Ramos (cell line): Measurements from ENCODE around the gene METTL8.

Experiments
- in situ Hi-C: fragments of 300-500 bp; cut with MboI; formaldehyde crosslinking; loops from one replicate; pipeline ENCODE4 v1.14.3; 2022; ENCODE audit warnings: low sequenced_read_pairs; ENCODE audit not compliant: unreplicated experiment

The METTL8 gene, protein sequence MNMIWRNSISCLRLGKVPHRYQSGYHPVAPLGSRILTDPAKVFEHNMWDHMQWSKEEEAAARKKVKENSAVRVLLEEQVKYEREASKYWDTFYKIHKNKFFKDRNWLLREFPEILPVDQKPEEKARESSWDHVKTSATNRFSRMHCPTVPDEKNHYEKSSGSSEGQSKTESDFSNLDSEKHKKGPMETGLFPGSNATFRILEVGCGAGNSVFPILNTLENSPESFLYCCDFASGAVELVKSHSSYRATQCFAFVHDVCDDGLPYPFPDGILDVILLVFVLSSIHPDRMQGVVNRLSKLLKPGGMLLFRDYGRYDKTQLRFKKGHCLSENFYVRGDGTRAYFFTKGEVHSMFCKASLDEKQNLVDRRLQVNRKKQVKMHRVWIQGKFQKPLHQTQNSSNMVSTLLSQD

DNA sequence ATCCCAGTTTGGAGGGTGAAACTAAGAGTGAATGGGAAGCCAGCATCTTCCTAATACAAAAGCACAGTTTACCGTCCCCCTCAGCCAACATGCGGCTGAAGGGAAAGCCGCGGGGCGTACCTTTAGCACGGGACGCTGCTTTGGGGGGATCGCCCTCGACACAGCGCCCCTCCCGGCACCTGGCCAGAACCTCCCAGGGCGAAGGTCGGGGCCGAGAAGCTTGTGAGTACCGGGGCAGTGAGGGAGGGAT lies at the start of gene METTL8:
Gene METTL8 (minus strand): TSS at position 228 of the 250 bp plus-strand sequence. CDS start 41,805 bp downstream, outside the sequence.
- in situ Hi-C loops = no loop called here

DNA sequence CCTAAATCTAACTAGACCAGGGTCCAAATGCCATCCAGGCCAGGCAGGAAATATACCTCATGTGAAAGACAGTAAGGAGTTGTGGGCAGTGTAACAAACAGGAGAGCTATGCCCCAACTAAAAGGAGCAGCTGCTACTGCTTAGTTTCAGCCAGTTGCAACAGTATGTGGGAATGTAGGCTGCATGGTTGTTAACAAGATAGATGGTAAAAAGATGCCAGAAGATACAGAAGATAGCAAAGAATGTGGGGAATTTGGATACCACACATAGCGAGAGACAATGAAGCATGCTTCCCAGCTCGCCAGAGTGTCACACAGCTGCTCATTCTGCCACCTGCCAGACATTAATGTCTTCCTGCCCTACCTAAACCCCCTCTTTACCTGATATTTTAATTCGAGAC lies 49.1 kb upstream of the METTL8 start:
- in situ Hi-C loops = no loop called here

DNA sequence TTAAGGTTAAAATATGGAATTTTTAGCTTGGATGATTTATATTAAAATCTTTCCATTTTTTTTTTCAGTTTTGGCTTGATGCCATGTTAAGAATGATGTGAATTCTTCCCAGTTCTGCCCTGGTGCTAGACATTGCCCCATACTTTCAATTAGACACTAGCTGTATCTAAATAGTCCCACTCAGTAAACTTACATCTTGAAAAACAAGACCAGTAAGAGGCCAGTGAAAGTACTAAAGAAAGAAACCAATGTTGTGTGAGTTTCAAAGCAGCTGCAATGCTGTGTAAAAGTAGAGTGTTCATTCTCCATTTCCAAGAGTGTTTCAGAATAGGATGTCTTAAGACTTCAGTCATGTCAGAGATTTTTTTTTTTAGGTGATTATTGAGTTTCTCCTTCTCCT lies 48.5 kb upstream of the METTL8 start:
- in situ Hi-C loops = no loop called here

DNA sequence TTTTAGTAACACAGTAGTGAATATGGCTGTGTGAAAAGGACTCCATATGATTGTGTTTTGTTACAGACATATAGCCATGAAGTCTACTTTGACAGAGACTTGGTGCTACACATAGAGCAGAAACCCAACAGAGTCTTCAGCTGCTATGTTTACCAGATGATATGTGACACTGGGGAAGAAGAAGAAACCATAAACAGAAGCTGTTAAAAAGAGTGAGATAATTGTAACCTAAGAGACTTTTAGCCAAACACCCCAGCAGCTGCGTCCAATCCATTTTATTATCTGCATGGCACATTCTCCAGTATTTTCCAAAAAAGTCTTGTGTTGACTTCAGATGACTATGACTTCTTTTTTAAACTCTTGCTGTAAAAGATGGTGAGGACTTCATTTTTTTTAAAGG lies 47.1 kb upstream of the METTL8 start:
- in situ Hi-C loops = no loop called here

DNA sequence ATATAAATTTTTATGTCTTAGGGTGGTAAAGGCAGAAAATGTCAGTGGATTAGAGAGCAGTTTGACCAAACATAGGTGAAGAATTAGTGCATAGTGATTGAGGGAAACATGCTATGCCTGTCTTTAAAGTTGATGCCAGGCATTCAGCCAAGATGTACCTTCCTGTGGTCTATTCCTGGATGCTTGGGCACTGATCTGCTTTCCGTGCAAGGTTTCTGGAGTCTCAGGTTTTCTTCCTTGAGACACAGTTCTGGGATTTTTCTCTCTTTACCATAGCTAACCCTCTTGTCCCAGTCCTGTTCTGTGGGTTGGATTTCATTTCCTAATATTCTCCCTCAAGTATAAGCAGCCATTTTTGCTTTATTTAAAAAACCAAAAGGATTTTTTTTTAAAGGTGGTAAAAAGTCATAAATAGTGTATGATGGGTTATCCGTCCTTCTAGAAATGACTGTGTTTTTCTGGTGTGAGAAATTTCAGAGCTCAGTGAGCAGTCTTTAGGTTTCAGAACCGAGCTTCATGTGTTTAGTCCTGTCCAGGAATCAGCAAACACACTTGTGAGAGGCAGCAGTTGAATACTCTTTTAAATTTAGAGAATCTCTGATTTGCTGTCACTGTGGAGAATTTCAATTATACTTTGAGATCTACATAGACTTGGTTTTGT lies 45.5 kb upstream of the METTL8 start:
- in situ Hi-C loops = no loop called here

DNA sequence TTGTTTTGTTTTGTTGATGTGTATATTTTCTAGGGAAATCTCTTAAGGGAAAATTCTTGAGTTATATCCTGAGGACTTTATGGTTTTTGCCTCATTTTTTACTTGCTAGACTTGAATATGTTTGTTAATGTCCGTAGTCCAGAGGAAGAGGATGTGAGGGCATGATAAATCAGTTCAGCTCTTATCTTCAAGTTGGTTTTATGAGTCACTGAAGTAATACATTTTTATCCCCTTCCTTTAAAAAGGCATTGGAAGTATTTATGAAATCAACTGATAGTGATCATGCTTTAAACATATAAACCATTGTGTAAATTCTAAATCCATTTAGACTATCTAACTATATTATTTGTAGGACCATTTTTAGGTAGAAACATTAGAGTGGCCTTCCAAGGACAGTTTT lies 44.6 kb upstream of the METTL8 start:
- in situ Hi-C loops = no loop called here

DNA sequence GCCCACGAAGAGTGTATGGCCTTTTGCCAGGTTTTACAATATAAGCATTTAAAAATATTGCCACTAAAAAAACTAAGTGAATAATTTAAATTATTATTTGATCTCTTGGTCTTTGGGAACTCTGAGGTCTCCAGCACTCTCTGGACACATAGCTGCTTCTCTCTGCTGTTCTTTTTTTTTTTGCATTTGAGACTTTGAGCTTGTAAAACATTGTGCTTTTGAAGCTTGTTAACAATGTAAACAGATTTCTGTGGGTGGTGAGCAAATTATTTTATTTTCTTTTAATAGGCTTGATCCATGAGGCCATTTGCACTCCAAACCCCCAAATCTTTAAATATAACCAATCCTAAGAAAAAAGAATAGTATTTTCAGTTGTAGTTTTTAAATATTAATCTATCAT lies 42.2 kb upstream of the METTL8 start:
- in situ Hi-C loops = no loop called here

DNA sequence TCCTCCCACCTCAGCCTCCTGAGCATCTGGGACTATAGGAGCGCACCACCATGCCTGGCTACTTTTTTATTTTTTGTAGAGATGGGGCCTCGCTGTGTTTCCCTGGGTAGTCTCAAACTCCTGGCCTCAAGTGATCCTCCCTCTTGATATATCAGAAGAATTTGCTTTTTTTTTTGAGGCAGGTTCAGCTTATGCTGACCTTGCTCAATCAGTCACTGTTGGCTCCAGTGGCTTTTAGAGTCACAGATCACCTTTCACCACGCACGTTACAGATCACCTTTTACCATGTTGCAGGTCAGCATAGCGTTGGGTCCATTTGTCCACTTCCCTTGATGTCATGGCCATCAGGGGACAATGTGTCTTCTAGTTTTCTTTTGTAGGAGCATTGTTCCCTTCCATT lies 36.3 kb upstream of the METTL8 start:
- in situ Hi-C loops = no loop called here

DNA sequence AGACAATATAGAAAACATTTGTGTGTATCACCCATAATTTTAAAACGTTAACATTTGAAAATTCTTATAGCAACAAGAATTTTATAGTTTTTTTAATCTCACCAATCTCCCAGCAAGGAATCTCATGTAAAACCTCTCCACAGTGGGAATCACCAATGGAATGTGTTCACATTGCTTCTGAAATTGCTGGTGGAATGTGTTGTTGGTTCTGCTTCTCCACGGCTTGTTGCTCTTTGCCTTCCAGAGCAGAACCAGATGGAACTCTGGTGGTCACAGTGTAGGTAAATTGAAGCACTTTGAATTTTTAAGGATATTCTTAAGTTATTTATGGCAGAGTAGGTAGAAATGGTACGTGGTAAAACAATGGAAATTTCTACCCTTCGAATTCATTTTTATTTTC lies 35.4 kb upstream of the METTL8 start:
- in situ Hi-C loops = no loop called here

DNA sequence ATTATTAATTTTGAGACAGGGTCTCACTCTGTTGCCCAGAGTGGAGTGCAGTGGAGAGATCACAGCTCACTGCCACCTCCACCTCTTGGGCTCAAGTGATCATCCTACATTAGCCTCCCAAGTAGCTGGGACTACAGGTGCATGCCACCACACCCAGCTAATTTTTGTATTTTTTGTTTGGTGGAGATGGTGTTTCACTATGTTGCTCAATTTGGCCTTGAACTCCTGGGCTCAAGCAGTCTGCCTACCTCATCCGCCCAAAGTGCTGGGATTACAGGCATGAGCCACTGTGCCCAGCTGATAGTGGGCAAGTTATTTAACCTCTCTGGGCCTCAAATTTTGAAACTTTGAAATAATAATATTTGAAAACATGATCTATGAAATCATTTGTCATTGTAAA lies 26.7 kb upstream of the METTL8 start:
- in situ Hi-C loops = no loop called here

DNA sequence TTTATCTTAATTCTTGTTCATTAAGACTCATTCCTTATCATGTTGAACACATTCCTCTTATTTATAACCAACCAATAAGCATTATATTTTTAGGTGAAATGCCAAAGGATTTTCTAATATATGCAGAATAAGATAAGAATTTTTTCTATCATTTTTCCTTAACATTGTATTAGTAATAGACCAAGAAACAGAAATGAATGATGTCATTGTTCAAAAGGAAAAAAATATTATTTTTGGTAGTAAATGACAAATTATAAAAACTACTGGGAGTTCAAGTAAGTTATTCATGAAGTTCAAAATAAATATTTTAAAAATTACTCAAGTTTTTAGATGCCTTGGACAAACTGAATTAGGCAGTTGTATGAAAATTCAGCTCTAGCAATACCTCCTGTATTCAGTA lies 25.7 kb upstream of the METTL8 start:
- in situ Hi-C loops = no loop called here

DNA sequence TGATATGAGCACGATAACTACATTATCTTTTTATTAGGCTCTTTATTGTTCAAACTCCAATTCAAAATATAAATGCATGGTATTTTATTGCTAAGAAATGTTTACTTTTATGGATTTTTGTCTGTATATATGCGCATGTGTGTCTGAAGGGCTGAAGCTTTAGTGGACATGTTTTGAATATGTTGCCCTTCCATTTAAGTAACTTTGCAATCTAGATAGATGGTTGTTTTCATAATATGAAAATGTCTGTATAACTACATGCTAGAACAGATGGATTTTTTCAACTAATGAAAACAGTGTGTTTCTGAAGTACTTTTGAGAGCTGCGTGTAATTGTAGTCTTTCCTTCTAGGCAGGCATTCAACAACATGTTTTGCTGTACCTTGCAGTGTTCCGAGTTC lies 19.0 kb upstream of the METTL8 start:
- in situ Hi-C loops = no loop called here

DNA sequence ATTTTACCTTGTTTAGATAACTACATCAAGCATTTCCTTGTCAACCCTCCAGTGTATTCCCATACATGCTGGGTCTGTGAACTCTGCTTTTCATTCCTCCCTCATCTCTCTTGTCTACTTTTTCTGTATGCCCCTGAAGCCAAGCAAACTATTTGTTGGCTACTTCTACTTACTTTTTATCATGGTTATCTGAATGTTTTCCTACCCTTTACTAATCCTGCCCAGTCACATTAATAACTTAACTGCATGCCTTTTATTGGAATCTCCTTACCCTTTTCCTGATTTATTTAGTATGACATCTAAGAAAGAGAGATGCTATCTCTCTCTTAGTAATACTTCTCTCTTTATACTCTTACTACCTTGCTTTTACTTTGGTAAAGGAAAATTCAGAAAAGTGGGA lies 17.3 kb upstream of the METTL8 start:
- in situ Hi-C loops = no loop called here

DNA sequence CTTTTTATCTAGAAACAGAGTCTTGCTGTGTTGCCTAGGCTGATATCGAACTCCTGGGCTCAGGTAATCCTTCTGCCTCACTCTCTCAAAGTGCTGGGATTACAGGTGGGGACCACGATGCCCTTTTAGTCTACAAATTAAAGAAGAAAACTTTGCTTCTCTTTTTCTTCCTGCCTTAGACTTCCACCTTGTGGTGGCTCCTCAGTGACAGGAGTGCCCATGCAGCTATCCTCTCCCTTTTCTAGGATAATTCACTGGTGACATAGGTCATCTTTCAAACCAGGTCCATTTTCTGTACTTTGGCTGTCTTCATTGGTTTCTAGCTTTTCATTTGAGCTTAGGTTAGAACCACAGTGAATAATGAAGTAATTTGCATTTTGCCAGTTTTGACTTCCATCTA lies 13.9 kb upstream of the METTL8 start:
- in situ Hi-C loops = no loop called here

DNA sequence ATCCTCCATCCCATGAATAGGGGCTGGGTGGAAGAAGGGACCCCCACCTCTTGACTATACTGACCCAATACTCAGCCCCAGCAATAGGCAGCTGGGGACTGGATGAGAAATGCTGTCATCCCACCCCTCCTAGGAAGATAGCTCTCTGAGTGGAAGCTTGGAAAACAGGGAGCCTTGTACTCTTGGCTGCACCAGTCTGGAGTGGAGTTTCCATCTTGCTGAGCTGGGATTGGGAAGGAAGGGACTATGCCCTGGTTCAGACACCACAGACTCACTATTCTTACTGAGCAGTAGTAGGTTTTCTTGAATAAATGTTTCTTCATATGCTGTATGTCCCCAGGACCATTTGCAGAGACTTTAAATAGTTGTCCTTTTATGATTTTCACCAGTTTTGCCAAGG lies 7.7 kb upstream of the METTL8 start:
- in situ Hi-C loops = no loop called here

DNA sequence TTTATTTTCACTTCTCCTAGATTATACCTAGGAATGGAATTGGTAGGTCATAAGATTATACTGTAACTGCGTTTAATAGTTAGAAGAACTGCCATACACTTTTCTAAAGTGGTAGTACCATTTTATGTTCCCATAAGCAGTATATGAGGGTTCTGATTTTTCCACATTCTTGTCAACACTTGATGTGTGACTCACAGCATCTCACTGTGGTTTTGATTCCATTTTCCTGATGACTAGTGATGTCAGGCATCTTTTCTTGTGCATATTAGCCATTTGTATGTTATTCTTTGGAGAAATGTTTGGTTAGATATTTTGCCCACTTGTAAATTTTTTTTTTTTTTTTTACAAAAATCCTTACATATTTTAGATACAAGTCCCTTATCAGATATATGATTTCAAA lies 2.5 kb upstream of the METTL8 start:
- in situ Hi-C loops = no loop called here

DNA sequence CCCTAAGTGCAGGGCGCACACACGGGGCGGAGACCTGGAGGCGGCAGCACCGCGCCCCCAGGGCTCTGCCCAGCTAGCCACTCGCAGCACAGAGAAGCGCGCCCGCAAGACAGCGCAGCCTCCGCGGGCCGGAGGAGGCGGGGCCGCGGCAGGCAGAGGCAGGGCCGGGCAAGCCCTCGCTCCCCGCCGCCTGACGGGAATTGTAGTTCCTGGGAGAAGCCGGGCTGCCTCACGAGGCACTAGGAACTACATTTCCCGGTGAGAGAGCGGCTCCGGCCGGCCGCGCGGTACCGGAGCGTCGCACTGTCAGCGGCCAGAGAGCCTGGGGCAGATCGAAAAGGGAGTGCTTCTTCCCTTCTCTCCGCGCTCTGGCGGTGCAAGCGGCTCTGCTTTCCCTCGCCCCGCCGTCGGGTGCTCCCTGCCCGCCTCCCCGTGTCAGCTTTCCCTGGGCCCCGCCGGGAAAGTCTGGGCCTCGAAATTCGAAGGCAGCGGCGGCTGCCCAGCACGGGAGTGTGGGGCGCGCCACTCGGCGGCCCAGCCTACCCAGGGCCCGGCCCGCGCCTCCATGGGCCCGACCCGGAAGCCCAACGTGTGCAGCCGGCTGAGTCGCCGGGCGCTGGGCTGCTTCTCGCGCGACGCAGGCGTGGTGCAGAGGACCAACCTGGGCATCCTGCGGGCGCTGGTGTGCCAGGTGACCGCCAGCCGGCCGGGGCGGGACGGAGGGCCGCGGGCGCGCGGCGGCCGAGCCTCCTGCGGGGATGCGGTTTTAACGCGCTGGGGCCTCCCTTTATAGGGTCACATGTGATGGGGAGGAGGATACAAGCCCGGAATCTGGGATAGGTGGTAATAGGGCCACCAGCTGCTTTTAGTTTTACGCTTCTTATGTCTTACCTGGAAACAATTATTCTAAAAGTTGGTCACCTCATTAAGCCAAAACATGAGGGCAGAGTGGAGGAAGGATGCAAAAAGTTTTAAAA lies 511 bp upstream of the METTL8 start, which contains the start of gene DCAF17:
Gene DCAF17 (plus strand): TSS at position 214 of the 977 bp plus-strand sequence. CDS start 352 bp downstream, at position 566.
- in situ Hi-C loops = no loop called here

DNA sequence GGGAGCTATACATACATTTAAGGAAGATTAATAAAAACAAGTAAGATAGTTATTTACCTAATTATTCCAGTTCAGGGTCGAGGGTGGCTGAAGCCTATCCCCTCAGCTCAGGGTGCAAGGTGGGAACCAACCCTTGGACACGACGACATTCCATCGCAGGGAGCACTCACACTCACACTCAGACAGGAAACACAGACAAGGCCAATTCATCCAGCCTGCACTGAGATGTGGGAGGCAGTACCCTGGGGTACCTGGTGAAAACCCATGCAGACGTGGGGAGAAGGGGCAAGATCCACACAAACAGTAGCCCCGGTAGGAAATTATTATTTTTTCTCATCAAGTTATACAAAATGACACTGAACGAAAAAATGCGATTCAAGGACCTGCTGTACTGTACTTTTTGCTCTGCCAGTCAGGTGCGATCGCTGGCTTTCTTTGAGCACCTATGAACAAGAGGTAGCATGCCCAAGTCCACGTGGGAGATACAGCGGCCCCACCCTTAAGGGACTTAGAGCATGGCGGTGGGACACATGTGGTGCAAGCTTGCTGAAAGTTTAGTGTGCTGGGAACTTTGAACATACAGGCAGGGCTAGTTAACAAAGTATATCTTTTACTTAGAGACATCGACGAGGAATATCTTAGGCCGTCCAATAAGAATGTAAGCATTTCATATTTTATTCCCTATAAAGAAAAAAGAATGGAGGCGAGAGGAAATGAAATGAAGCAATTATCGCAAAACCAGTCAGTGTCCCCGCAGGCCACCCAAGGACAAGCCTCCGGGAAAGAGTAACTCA lies 624 bp downstream of the METTL8 start:
- in situ Hi-C loops = no loop called here

DNA sequence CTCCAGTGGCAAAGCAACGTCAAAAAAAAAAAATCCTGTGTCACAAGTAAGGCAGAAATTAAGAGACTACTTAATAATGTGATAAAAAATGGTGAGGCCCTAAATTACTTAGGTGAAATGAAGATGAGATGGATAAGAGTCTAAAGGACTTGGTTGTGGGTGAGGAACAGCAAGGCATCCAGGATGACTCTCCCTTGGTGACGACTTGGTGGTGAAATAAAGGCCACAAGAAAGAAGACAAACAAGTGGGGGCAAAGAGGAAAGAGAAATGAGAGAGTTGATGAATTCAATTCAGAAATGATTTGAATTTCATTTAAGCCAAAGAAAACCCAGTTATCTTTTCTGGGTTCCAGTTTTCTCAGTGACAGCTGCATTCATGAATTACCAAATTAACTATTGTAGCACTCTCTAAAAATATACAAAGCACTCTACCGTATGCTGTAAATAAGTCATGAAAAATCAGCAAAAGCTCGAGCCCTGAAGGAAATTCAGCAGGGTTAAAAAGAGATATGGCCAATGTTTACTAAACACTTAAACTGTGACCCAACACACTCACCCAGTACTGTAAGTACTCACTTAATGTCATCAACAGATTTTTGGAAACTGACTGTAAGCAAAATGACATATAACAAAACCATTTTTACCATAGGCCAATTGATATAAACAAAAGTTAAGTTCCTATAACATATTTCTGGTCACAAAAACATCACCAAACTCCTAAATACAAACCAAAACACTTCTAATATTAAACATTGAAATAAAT lies 1.4 kb downstream of the METTL8 start:
- in situ Hi-C loops = no loop called here
